ENCODE measurements around the gene TBX10.
"Not testable (repeated sequence)": the region's sequence is repeated elsewhere in the genome, so short reads cannot be mapped to it uniquely, and the experiment has no call there.

The TBX10 gene

DNA sequence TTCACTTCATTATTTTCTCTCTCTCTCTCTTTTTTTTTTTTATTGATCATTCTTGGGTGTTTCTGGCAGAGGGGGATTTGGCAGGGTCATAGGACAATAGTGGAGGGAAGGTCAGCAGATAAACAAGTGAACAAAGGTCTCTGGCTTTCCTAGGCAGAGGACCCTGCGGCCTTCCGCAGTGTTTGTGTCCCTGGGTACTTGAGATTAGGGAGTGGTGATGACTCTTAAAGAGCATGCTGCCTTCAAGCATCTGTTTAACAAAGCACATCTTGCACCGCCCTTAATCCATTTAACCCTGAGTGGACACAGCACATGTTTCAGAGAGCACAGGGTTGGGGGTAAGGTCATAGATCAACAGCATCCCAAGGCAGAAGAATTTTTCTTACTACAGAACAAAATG is 42.1 kb downstream of the TBX10 start:
- not testable (repeated sequence) for DNase-seq

DNA sequence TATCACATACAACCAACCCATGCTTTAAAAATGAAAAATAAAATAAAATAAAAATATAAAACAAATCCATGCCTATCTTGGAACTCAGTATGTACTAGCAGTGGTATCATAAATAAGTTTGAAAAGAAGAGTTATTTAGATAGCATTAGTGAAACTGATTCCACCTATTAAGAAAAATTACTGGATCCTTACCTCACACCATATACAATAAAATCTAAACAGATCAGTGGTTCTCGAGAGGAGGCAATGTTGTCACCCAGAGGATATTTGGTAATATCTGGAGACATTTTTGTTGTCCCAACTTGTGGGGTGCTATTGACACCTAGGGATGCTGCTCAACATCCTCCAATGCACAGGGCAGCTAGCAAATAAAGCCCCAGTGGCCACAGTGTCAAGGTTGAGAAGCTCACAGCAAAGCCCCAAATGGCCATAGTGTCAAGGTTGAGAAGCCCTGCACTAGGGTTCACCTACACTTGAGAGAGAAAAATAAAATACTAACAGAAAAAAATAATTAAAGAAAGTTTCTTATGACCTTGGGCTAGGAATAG is 42.7 kb downstream of the TBX10 start:
- no peak for DNase-seq

DNA sequence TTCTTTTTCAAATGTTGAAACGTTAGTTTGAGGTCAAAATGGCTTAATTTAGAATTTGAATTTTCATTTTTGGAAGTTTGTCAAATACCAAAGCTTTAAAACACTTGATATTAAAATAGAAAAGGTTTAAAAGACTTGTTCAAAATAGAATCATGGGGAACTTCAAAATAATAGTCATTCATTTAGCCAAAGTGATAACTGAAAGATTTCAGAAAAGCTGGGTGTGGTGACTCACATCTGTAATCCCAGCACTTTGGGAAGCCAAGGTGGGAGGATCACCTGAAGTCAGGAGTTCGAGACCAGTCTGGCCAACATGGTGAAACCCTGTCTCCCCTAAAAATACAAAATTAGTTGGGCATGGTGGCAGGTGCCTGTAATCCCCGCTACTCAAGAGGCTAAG is 45.1 kb downstream of the TBX10 start:
- DNase-seq = no peak

DNA sequence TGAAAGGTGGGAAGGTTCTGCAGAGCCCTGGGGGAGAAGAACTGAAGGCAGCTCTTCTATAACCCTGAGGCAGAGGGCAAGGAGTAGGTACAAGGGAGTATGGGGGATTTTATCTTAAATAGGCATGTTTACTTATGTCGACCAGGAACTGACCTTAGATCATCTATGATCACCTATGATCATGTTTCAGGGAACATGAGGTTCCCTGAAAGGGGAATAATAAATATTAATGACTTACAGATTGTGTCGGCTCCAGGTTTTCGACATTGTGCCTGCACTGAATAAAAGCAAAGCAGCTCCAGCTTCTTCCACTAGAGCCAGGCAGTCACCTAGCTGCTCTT is 46.0 kb downstream of the TBX10 start:
- DNase-seq = no peak

DNA sequence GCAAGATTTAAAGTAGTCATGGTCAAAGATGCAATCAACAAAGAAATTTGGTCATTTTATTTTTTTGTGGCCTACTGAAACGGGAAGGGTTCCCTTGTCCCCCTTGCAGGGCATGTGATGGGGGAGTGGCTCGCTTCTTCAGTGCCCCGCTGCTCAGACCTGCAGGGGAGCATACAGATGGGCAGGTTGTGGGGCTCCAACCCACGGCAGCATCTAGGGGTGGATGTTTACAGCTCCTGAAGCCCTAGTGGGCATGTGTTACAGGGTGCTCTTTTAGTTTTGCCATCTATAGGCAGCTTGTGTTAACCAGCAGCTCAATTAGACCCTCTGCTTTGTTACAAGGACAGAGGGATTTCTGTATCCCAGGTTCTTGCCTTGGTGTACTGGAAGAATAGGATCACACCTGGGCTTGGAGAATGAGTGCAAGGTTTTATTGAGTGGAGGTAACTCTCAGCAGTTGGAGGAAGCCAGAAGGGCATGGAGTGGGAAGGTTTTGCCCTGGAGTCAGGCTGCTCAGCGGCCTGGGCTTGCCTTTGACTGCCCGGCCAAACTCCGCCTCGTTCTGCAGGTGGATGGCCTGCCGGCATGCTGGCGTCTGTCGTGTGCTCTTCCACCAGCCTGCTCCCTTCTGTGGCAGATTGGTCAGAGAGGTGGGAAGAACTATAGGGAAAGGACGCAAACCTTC is 46.5 kb downstream of the TBX10 start:
- no peak for DNase-seq

DNA sequence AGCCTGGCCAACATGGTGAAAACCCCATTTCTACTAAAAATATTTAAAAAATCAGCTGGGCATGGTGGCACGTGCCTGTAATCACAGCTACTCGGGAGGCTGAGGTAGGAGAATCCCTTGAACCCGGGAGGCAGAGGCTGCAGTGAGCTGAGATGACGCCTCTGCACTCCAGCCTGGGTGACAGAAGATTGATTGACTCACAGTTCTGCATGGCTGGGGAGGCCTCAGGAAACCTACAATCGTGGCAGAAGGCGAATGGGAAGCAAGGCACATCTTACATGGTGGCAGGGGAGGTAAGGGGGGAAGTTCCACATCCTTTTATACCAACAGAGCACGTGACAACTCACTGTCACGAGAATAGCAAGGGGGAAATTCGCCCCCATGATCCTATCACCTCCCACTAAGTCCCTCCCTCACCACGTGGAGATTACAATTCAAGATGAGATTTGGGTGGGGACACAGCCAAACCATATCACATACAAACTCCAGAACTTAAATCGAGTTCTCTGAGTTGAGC is 50.6 kb downstream of the TBX10 start:
- DNase-seq = not testable (repeated sequence)

DNA sequence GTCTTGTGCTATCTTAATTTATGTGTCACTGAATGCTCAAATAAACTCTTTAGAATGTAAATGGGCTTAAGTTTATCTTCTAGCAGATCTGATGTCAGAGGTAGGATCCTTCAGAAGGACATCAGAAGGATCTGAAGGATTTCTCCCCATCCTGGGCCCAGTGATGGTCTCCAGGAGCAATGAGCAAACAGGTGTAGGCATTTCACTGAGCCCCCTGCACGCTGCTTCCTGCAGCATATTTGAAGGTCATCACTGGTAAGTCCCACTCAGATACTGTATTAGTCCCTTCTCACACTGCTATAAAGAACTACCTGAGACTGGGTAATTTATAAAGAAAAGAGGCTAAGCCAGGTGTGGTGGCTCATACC is 51.4 kb downstream of the TBX10 start:
- no peak for DNase-seq

DNA sequence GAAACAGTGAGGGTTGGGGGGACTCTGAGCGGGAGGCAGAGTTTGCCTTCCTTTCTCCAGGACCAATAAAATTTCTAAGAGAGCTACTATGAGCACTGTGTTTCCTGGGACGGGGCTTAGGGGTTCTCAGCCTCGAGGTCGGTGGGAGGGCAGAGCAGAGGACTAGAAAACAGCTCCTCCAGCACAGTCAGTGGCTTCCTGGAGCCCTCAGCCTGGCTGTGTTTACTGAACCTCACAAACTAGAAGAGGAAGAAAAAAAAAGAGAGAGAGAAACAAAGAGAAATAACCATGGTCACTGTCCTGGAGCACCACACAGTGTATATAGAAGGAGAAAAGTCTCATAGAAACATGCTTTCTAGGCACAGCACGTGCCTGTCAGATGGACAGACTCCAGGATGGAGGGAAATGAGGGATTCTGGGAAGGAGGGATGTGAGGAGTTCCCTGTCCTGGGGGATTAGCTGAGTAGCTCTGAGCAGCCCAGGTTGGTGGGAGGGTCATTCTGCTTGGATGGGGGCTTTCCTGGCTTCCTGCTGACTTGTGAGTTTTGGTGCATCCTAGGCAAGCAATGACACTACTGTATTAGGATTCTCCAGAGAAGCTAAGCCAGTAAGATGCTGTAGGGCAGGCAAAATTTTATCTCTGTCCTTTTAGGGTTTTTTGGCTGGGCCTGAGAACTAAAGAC is 52.9 kb downstream of the TBX10 start:
- DNase-seq = no peak

DNA sequence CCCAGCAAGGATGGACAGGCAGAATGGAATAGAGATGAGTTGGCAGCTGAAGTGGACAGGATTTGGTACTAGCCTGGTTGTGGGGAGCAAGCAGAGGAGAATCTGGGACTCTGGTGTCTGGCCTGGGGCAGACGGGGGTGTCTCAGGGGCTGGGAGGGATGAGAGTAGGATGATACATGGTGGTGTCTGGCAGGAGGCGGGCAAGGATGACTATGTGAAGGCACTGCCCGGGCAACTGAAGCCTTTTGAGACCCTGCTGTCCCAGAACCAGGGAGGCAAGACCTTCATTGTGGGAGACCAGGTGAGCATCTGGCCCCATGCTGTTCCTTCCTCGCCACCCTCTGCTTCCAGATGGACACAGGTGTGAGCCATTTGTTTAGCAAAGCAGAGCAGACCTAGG is 53.7 kb downstream of the TBX10 start:
- DNase-seq = no peak

DNA sequence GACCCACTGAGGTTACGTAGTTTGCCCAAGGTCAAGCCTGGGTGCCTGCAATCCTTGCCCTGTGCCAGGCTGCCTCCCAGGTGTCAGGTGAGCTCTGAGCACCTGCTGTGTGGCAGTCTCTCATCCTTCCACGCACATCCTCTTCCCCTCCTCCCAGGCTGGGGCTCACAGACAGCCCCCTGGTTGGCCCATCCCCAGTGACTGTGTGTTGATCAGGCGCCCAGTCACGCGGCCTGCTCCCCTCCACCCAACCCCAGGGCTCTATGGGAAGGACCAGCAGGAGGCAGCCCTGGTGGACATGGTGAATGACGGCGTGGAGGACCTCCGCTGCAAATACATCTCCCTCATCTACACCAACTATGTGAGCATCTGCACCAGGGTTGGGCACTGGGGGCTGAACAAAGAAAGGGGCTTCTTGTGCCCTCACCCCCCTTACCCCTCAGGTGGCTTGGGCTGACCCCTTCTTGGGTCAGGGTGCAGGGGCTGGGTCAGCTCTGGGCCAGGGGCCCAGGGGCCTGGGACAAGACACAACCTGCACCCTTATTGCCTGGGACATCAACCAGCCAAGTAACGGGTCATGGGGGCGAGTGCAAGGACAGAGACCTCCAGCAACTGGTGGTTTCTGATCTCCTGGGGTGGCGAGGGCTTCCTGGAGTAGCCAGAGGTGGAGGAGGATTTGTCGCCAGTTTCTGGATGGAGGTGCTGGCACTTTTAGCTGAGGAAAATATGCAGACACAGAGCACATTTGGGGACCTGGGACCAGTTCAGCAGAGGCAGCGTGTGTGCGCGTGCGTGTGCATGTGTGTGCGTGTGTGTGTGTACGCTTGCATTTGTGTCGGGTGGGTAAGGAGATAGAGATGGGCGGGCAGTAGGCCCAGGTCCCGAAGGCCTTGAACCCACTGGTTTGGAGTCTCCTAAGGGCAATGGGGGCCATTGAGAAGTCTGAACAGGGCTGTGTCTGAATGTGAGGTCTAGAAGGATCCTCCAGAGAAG is 54.4 kb downstream of the TBX10 start:
- no peak for DNase-seq

DNA sequence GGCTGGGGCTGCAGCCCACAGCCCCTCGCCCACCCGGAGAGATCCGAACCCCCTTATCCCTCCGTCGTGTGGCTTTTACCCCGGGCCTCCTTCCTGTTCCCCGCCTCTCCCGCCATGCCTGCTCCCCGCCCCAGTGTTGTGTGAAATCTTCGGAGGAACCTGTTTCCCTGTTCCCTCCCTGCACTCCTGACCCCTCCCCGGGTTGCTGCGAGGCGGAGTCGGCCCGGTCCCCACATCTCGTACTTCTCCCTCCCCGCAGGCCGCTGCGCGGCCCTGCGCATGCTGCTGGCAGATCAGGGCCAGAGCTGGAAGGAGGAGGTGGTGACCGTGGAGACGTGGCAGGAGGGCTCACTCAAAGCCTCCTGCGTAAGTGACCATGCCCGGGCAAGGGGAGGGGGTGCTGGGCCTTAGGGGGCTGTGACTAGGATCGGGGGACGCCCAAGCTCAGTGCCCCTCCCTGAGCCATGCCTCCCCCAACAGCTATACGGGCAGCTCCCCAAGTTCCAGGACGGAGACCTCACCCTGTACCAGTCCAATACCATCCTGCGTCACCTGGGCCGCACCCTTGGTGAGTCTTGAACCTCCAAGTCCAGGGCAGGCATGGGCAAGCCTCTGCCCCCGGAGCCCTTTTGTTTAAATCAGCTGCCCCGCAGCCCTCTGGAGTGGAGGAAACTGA is 55.2 kb downstream of the TBX10 start:
- no peak for DNase-seq

DNA sequence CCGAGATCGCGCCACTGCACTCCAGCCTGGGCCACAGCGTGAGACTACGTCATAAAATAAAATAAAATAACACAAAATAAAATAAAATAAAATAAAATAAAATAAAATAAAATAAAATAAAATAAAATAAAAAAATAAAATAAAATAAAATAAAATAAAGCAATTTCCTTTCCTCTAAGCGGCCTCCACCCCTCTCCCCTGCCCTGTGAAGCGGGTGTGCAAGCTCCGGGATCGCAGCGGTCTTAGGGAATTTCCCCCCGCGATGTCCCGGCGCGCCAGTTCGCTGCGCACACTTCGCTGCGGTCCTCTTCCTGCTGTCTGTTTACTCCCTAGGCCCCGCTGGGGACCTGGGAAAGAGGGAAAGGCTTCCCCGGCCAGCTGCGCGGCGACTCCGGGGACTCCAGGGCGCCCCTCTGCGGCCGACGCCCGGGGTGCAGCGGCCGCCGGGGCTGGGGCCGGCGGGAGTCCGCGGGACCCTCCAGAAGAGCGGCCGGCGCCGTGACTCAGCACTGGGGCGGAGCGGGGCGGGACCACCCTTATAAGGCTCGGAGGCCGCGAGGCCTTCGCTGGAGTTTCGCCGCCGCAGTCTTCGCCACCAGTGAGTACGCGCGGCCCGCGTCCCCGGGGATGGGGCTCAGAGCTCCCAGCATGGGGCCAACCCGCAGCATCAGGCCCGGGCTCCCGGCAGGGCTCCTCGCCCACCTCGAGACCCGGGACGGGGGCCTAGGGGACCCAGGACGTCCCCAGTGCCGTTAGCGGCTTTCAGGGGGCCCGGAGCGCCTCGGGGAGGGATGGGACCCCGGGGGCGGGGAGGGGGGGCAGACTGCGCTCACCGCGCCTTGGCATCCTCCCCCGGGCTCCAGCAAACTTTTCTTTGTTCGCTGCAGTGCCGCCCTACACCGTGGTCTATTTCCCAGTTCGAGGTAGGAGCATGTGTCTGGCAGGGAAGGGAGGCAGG is 56.0 kb downstream of the TBX10 start, which contains the start of gene GSTP1:
GSTP1 (plus strand) TSS at position 566 of the 958 bp plus-strand sequence; CDS start at position 598, 32 bp downstream.
- peak; percentile 92 for DNase-seq

DNA sequence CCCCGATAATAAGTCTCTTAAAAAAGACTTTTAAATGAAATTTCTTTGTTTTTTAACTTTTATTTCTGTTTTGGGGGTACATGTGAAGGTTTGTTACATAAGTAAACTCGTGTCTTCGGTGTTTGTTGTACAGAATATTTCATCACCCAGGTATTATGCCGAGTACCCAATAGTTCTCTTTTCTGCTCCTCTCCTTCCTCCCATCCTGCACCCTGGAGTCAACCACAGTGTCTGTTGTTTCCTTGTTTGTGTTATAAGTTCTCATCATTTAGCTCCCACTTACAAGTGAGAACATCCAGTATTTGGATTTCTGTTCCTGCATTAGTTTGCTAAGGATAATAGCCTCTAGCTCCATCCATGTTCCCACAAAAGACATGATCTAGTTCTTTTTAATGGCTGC is 57.6 kb downstream of the TBX10 start:
- DNase-seq = no peak

DNA sequence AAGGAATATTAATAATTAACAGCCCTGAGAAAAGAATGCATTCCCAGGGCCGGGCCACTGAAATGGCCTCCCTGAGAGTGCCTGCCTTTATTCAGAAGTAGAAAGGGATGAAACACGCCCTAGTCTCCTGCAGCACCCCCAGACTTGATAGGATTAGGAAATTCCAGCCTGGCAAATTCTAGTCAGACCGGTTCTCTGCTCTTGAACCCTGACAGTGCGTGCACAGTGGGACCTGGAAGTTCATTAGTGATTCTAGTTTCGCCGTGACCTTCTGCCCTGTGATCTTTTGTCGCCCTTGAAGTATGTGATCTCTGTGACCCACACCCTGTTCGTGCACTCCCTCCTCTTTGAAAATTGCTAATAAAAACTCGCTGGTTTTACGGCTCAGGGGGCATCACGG is 58.1 kb downstream of the TBX10 start:
- DNase-seq = no peak
